ENCODE results near the gene GNAL. TPM values are rescaled to one million over a fixed set of nuclear protein-coding genes. Genes with fewer than 3 reads are reported as not detected.

GNAL gene
- total RNA-seq, 2 donors from 2014 or later: 2.1 to 33.0 TPM

- Histone ChIP-seq H3K27me3 (no peaks in the 10 kb centered on the region), H3K27ac (no peak overlapping the region), H3K9me3 (no peaks in the 10 kb centered on the region), H3K4me1 (no peaks in the 10 kb centered on the region), H3K36me3 (replicated peaks in 1 of 2; ENCODE audit: insufficient read depth in 1 of 2, low read depth in 2 of 2) (no peaks in the 10 kb centered on the region), H3K4me3 (no peak overlapping the region)
- intact Hi-C loops (cut with DNase I): no loop called here
- TF ChIP-seq POLR2A (IDR thresholded peaks at IDR 0.05): no peak
- TF ChIP-seq CTCF (IDR thresholded peaks at IDR 0.05): no peak
- DNase-seq (no peak), ATAC-seq (no peak)
- 62 to 73% methylated on average over 2 of the region's 2 CpGs for WGBS, 2 donors
Measured at GRCh38 chr18:11719050-11719449, 30.0 kb downstream of the GNAL start.

GRCh38 chr18:11719621-11720020 lies 30.6 kb downstream of the GNAL start:
- Histone ChIP-seq H3K27me3 (no peaks in the 10 kb centered on the region), H3K4me1 (no peaks in the 10 kb centered on the region), H3K4me3 (no peak overlapping the region), H3K36me3 (replicated peaks in 1 of 2; ENCODE audit: insufficient read depth in 1 of 2, low read depth in 2 of 2) (no peaks in the 10 kb centered on the region), H3K27ac (no peak overlapping the region), H3K9me3 (no peaks in the 10 kb centered on the region)
- intact Hi-C loops (cut with DNase I): no loop called here
- ATAC-seq: no peak
- TF ChIP-seq POLR2A (IDR thresholded peaks at IDR 0.05) (no peak), CTCF (IDR thresholded peaks at IDR 0.05) (no peak)
- WGBS, 2 donors: 88 to 90% methylated on average over 3 to 7 of the region's 7 CpGs
- no peak for DNase-seq

- intact Hi-C loops (cut with DNase I): no loop called here
- H3K27me3 ChIP-seq: no peaks in the 10 kb centered on the region
- no peaks in the 10 kb centered on the region for H3K4me1 ChIP-seq
- no peaks in the 10 kb centered on the region for H3K9me3 ChIP-seq
- no peak for ATAC-seq
- H3K27ac ChIP-seq: no peak overlapping the region
- TF ChIP-seq POLR2A (IDR thresholded peaks at IDR 0.05): no peak
- no peak for TF ChIP-seq CTCF (IDR thresholded peaks at IDR 0.05)
- no peaks in the 10 kb centered on the region for H3K36me3 ChIP-seq (replicated peaks in 1 of 2; ENCODE audit: insufficient read depth in 1 of 2, low read depth in 2 of 2)
- WGBS, 2 donors: 89 to 94% methylated on average over 3 of the region's 3 CpGs
- H3K4me3 ChIP-seq: no peak overlapping the region
- no peak for DNase-seq
Measured at GRCh38 chr18:11721720-11722119, 32.7 kb downstream of the GNAL start.

GRCh38 chr18:11724781-11725180 lies 35.7 kb downstream of the GNAL start:
- Histone ChIP-seq H3K9me3 (no peaks in the 10 kb centered on the region), H3K27ac (no peak overlapping the region), H3K4me1 (no peaks in the 10 kb centered on the region), H3K36me3 (replicated peaks in 1 of 2; ENCODE audit: insufficient read depth in 1 of 2, low read depth in 2 of 2) (no peaks in the 10 kb centered on the region), H3K27me3 (no peaks in the 10 kb centered on the region), H3K4me3 (no peak overlapping the region)
- WGBS, 2 donors: 89 to 97% methylated on average over 5 of the region's 5 CpGs
- ATAC-seq (no peak), DNase-seq (no peak)
- intact Hi-C loops (cut with DNase I): no loop called here
- TF ChIP-seq POLR2A (IDR thresholded peaks at IDR 0.05): no peak
- no peak for TF ChIP-seq CTCF (IDR thresholded peaks at IDR 0.05)

- H3K27me3 ChIP-seq: no peaks in the 10 kb centered on the region
- WGBS, 2 donors: 63 to 72% methylated on average over 2 of the region's 2 CpGs
- intact Hi-C loops (cut with DNase I): no loop called here
- no peak for DNase-seq
- no peak for TF ChIP-seq POLR2A (IDR thresholded peaks at IDR 0.05)
- no peak for TF ChIP-seq CTCF (IDR thresholded peaks at IDR 0.05)
- H3K9me3 ChIP-seq: no peaks in the 10 kb centered on the region
- H3K4me1 ChIP-seq: no peaks in the 10 kb centered on the region
- no peak overlapping the region for H3K27ac ChIP-seq
- ATAC-seq: no peak
- no peaks in the 10 kb centered on the region for H3K36me3 ChIP-seq (replicated peaks in 1 of 2; ENCODE audit: insufficient read depth in 1 of 2, low read depth in 2 of 2)
- H3K4me3 ChIP-seq: no peak overlapping the region
Measured at GRCh38 chr18:11726556-11726955, 37.5 kb downstream of the GNAL start.

All from body of pancreas (tissue), 4 donors.